Adrenal gland (tissue), 5 donors: Measurements from ENCODE around the gene ENAH.

Experiments used
- CTCF ChIP-seq, 6 experiments: fragments of 450-650 bp in 4 of 6; fragments of 200-600 bp in 2 of 6; sonication (generic) in 1 of 6; IDR thresholded peaks; 1 replicate in 5 of 6; 2 replicates in 1 of 6; pipeline versions ENCODE4 v1.5.1 to v1.8.0; 2016 to 2021; ENCODE audit warnings: antibody characterized with exemption in 6 of 6, mild to moderate bottlenecking in 2 of 6, moderate library complexity in 1 of 6
- POLR2A ChIP-seq, 2 donors: fragments of 450-650 bp; IDR thresholded peaks; one replicate each; pipeline ENCODE4 v1.6.1; 2017; ENCODE audit warnings: antibody characterized with exemption in 2 of 2, mild to moderate bottlenecking in 2 of 2, moderate library complexity in 1 of 2
- donor health status: DM: no; HTN: no; CAD: no.

DNA sequence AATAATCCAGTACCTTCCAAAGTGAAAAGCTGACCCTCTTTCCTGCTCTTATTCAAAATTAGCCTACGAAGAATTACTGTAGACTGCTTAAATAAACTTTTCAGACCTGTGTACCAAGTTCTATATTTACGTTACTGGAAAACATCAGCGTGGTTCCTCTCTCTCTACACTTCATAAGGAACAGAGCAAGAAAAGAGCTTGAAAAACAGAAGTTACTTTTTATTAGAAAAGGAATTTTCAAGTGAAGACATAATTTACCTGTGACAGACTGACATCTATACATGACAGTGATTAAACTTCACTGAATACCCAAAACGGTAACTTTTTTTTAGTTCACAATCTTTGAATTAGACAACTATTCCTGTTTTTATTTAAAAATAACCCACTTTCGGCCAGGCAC is 2.7 kb downstream of the ENAH start:
- TF ChIP-seq POLR2A (IDR thresholded peaks at IDR 0.05) (no peak), CTCF (IDR thresholded peaks at IDR 0.05) (no peak)
